Upper lobe of left lung (tissue), 4 donors: ENCODE measurements around the gene NPIPA1.
"Not testable (repeated sequence)": the region's sequence is repeated elsewhere in the genome, so short reads cannot be mapped to it uniquely, and the experiment has no call there.

Experiments used
- POLR2A ChIP-seq, 4 donors: fragments of 450-650 bp; IDR thresholded peaks; one replicate each; pipeline ENCODE4 v1.5.1; 2016 to 2017; ENCODE audit warnings: antibody characterized with exemption in 4 of 4, mild to moderate bottlenecking in 2 of 4
- POLR2AphosphoS5 ChIP-seq, 2 donors: sonication (generic); formaldehyde crosslinking; IDR thresholded peaks; one replicate each; pipeline ENCODE4 v1.5.1; 2017; ENCODE audit warnings: antibody characterized with exemption in 2 of 2
- TF ChIP-seq, protein P1 (sequence below), 6 experiments: fragments of 450-650 bp in 4 of 6; fragments of 200-600 bp in 2 of 6; sonication (generic) in 2 of 6; IDR thresholded peaks; one replicate each; pipeline ENCODE4 v1.5.1; 2016 to 2019; ENCODE audit warnings: antibody characterized with exemption in 6 of 6

GRCh38 chr16:14910833-14911629 is 26.2 kb upstream of the NPIPA1 start:
- TF ChIP-seq, protein P1, sequence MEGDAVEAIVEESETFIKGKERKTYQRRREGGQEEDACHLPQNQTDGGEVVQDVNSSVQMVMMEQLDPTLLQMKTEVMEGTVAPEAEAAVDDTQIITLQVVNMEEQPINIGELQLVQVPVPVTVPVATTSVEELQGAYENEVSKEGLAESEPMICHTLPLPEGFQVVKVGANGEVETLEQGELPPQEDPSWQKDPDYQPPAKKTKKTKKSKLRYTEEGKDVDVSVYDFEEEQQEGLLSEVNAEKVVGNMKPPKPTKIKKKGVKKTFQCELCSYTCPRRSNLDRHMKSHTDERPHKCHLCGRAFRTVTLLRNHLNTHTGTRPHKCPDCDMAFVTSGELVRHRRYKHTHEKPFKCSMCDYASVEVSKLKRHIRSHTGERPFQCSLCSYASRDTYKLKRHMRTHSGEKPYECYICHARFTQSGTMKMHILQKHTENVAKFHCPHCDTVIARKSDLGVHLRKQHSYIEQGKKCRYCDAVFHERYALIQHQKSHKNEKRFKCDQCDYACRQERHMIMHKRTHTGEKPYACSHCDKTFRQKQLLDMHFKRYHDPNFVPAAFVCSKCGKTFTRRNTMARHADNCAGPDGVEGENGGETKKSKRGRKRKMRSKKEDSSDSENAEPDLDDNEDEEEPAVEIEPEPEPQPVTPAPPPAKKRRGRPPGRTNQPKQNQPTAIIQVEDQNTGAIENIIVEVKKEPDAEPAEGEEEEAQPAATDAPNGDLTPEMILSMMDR (IDR thresholded peaks at IDR 0.05) = not testable (repeated sequence)
- not testable (repeated sequence) for TF ChIP-seq POLR2A, POLR2AphosphoS5 (IDR thresholded peaks at IDR 0.05)
